ENCODE data around the gene NT5C1B.
"Not testable (repeated sequence)": the region's sequence is repeated elsewhere in the genome, so short reads cannot be mapped to it uniquely, and the experiment has no call there.

Gene NT5C1B

GRCh38 chr2:18589354-18589753, at the start of gene NT5C1B:
TSS of gene NT5C1B (minus strand) at chr2:18589569. CDS start at chr2:18589468, 101 bp downstream.
- no peak for DNase-seq

- no peak for DNase-seq
These were observed 47.8 kb upstream of the NT5C1B start for GRCh38 chr2:18637196-18637595.

GRCh38 chr2:18632699-18633098, 43.3 kb upstream of the NT5C1B start:
- not testable (repeated sequence) for DNase-seq

- no peak for DNase-seq
These were observed 41.6 kb upstream of the NT5C1B start for GRCh38 chr2:18630941-18631340.

- DNase-seq = no peak
These were observed 41.2 kb upstream of the NT5C1B start for GRCh38 chr2:18630541-18630940.

GRCh38 chr2:18630101-18630500, 40.7 kb upstream of the NT5C1B start:
- no peak for DNase-seq

GRCh38 chr2:18626958-18627650, 37.7 kb upstream of the NT5C1B start:
- no peak for DNase-seq

GRCh38 chr2:18626256-18626668, 36.9 kb upstream of the NT5C1B start:
- no peak for DNase-seq

GRCh38 chr2:18625563-18625962, 36.2 kb upstream of the NT5C1B start:
- DNase-seq = no peak

- no peak for DNase-seq
These were observed 34.4 kb upstream of the NT5C1B start for GRCh38 chr2:18623782-18624181.

GRCh38 chr2:18620867-18621632, 31.7 kb upstream of the NT5C1B start:
- DNase-seq = no peak

- no peak for DNase-seq
These were observed 29.7 kb upstream of the NT5C1B start for GRCh38 chr2:18619091-18619490.

- no peak for DNase-seq
These were observed 24.7 kb upstream of the NT5C1B start for GRCh38 chr2:18614041-18614440.

GRCh38 chr2:18612133-18612532, 22.8 kb upstream of the NT5C1B start:
- DNase-seq = no peak

- no peak for DNase-seq
These were observed 22.2 kb upstream of the NT5C1B start for GRCh38 chr2:18611604-18612003.

- no peak for DNase-seq
These were observed 21.8 kb upstream of the NT5C1B start for GRCh38 chr2:18611184-18611583.

- no peak for DNase-seq
These were observed 21.3 kb upstream of the NT5C1B start for GRCh38 chr2:18610651-18611050.

GRCh38 chr2:18610090-18610489, 20.7 kb upstream of the NT5C1B start:
- DNase-seq = no peak

GRCh38 chr2:18605115-18605514, 15.7 kb upstream of the NT5C1B start:
- DNase-seq = no peak

GRCh38 chr2:18604531-18604885, 15.1 kb upstream of the NT5C1B start:
- no peak for DNase-seq

- DNase-seq = no peak
These were observed 14.6 kb upstream of the NT5C1B start for GRCh38 chr2:18603854-18604530.

- no peak for DNase-seq
These were observed 12.9 kb upstream of the NT5C1B start for GRCh38 chr2:18602298-18602697.

GRCh38 chr2:18600255-18600613, 10.9 kb upstream of the NT5C1B start:
- no peak for DNase-seq
